HEK293 (cell line): Measurements from ENCODE around the gene INO80E.

Experiments
- CTCF ChIA-PET: fragments of 350-600 bp; formaldehyde crosslinking; extraction: SDS; loops from one replicate; lab custom pipeline; 2021; ENCODE audit warnings: antibody characterized with exemption; lab: Yijun Ruan, JAX
- POLR2A ChIA-PET: fragments of 300-600 bp; formaldehyde crosslinking; extraction: SDS; loops from one replicate; lab custom pipeline; 2020; ENCODE audit warnings: antibody characterized with exemption, inconsistent platforms; lab: Yijun Ruan, JAX
- H3K27ac ChIP-seq: fragments of 200-500 bp; sonication (Bioruptor generic); 2 replicates; pipeline ENCODE4 v1.5.1; 2014; ENCODE audit warnings: low read depth, low read length, control low read depth, inconsistent platforms; ENCODE audit errors: extremely low read depth
- H3K36me3 ChIP-seq, 2 experiments: fragments of 200-500 bp in 1 of 2; sonication (Bioruptor generic) in 1 of 2; 1 replicate in 1 of 2; 2 replicates in 1 of 2; pipeline ENCODE4 v1.5.1; 2014 to 2017; ENCODE audit warnings: inconsistent platforms in 2 of 2, low read length in 2 of 2; ENCODE audit not compliant: control insufficient read depth in 2 of 2, insufficient read depth in 1 of 2
- H3K4me1 ChIP-seq: fragments of 200-500 bp; sonication (Bioruptor generic); 2 replicates; pipeline ENCODE4 v1.5.1; 2014; ENCODE audit warnings: mild to moderate bottlenecking, low read length, inconsistent platforms; ENCODE audit not compliant: control insufficient read depth, insufficient read depth
- H3K4me3 ChIP-seq: 2 replicates; pipeline ENCODE4 v1.5.1; 2011; ENCODE audit warnings: low read depth, mild to moderate bottlenecking, control low read depth, low read length, moderate library complexity
- H3K9me3 ChIP-seq: fragments of 200-500 bp; sonication (Bioruptor generic); 2 replicates; pipeline ENCODE4 v1.5.1; 2014; ENCODE audit warnings: low read depth, low read length, inconsistent platforms; ENCODE audit not compliant: control insufficient read depth, insufficient read depth
- IKZF3 ChIP-seq: fragments of 450-650 bp; IDR thresholded peaks from 2 replicates; pipeline ENCODE4 v1.5.0; 2018; ENCODE audit warnings: missing biosample characterization, mild to moderate bottlenecking, missing genetic modification characterization, moderate library complexity
- OSR2 ChIP-seq: fragments of 450-650 bp; formaldehyde crosslinking; IDR thresholded peaks from 2 replicates; pipeline ENCODE4 v1.5.1; 2016; ENCODE audit warnings: missing biosample characterization, missing genetic modification characterization
- RBAK ChIP-seq: fragments of 450-650 bp; formaldehyde crosslinking; IDR thresholded peaks from 2 replicates; pipeline ENCODE4 v1.5.1; 2016; ENCODE audit warnings: missing biosample characterization, missing genetic modification characterization
- YY2 ChIP-seq: fragments of 450-650 bp; formaldehyde crosslinking; IDR thresholded peaks from 2 replicates; pipeline ENCODE4 v1.5.1; 2016; ENCODE audit warnings: missing biosample characterization, missing genetic modification characterization
- ZBTB7A ChIP-seq: fragments of 450-650 bp; formaldehyde crosslinking; IDR thresholded peaks from 2 replicates; pipeline ENCODE4 v1.5.1; 2016; ENCODE audit warnings: low read depth, missing biosample characterization, missing genetic modification characterization
- ZEB2 ChIP-seq: fragments of 450-650 bp; formaldehyde crosslinking; IDR thresholded peaks from 2 replicates; pipeline ENCODE4 v1.5.1; 2016; ENCODE audit warnings: missing biosample characterization, missing genetic modification characterization
- ZFP69B ChIP-seq: fragments of 450-650 bp; formaldehyde crosslinking; IDR thresholded peaks from 2 replicates; pipeline ENCODE4 v1.5.1; 2016; ENCODE audit warnings: missing biosample characterization, missing genetic modification characterization
- ZNF138 ChIP-seq: fragments of 450-650 bp; formaldehyde crosslinking; IDR thresholded peaks from 2 replicates; pipeline ENCODE4 v1.5.1; 2016; ENCODE audit warnings: missing biosample characterization, missing genetic modification characterization, borderline replicate concordance
- ZNF155 ChIP-seq: fragments of 450-650 bp; formaldehyde crosslinking; IDR thresholded peaks from 2 replicates; pipeline ENCODE4 v1.5.1; 2016; ENCODE audit warnings: missing biosample characterization, missing genetic modification characterization
- ZNF274 ChIP-seq, 2 experiments: fragments of 200-500 bp in 1 of 2; fragments of 450-650 bp in 1 of 2; sonication (Bioruptor generic) in 1 of 2; formaldehyde crosslinking in 1 of 2; IDR thresholded peaks; 2 replicates each; pipeline versions ENCODE4 v1.5.1 to v1.6.1; 2014 to 2016; ENCODE audit warnings: borderline replicate concordance in 1 of 2, inconsistent platforms in 1 of 2, low read length in 1 of 2, missing biosample characterization in 1 of 2, missing genetic modification characterization in 1 of 2
- ZNF280D ChIP-seq: fragments of 450-650 bp; formaldehyde crosslinking; IDR thresholded peaks from 2 replicates; pipeline ENCODE4 v1.5.1; 2016; ENCODE audit warnings: missing biosample characterization, missing genetic modification characterization
- ZNF37A ChIP-seq: fragments of 450-650 bp; IDR thresholded peaks from 2 replicates; pipeline ENCODE4 v1.5.1; 2018; ENCODE audit warnings: missing biosample characterization, missing genetic modification characterization
- ZNF518A ChIP-seq: fragments of 450-650 bp; formaldehyde crosslinking; conservative IDR thresholded peaks from 2 replicates; pipeline ENCODE4 v1.5.1; 2016; ENCODE audit warnings: low read depth, missing biosample characterization, missing genetic modification characterization
- ZNF529 ChIP-seq: fragments of 450-650 bp; formaldehyde crosslinking; IDR thresholded peaks from 2 replicates; pipeline ENCODE4 v1.5.1; 2017; ENCODE audit warnings: missing genetic modification characterization, missing biosample characterization; ENCODE audit not compliant: insufficient replicate concordance
- ZNF624 ChIP-seq: fragments of 450-650 bp; formaldehyde crosslinking; IDR thresholded peaks from 2 replicates; pipeline ENCODE4 v1.5.1; 2017; ENCODE audit warnings: missing biosample characterization, missing genetic modification characterization
- ZNF701 ChIP-seq: fragments of 450-650 bp; formaldehyde crosslinking; IDR thresholded peaks from 2 replicates; pipeline ENCODE4 v1.5.1; 2016; ENCODE audit warnings: missing biosample characterization, missing genetic modification characterization
- ZSCAN23 ChIP-seq: fragments of 450-650 bp; formaldehyde crosslinking; IDR thresholded peaks from 2 replicates; pipeline ENCODE4 v1.5.1; 2016; ENCODE audit warnings: missing biosample characterization, missing genetic modification characterization
- ZSCAN4 ChIP-seq: fragments of 450-650 bp; formaldehyde crosslinking; IDR thresholded peaks from 2 replicates; pipeline ENCODE4 v1.5.1; 2017; ENCODE audit warnings: missing biosample characterization, missing genetic modification characterization
- ZSCAN5A ChIP-seq: fragments of 450-650 bp; formaldehyde crosslinking; IDR thresholded peaks from 2 replicates; pipeline ENCODE4 v1.5.1; 2016; ENCODE audit warnings: missing biosample characterization, missing genetic modification characterization
- TF ChIP-seq, protein P1 (sequence below): fragments of 450-650 bp; formaldehyde crosslinking; IDR thresholded peaks from 2 replicates; pipeline ENCODE4 v1.5.1; 2016; ENCODE audit warnings: missing biosample characterization, missing genetic modification characterization

The INO80E gene

GRCh38 chr16:30018731-30019158, 22.7 kb downstream of the INO80E start (continued):
- TF ChIP-seq ZNF518A (tag by site-specific recombination) (no peak), ZNF280D (tag by site-specific recombination) (no peak), ZNF529 (tag by site-specific recombination) (no peak), RBAK (tag by site-specific recombination) (no peak), ZNF624 (no peak), ZNF155 (tag by site-specific recombination) (no peak), IKZF3 (tag by site-specific recombination) (no peak), ZSCAN4 (tag by site-specific recombination) (no peak), ZNF37A (no peak), YY2 (no peak), ZNF138 (no peak)

DNA sequence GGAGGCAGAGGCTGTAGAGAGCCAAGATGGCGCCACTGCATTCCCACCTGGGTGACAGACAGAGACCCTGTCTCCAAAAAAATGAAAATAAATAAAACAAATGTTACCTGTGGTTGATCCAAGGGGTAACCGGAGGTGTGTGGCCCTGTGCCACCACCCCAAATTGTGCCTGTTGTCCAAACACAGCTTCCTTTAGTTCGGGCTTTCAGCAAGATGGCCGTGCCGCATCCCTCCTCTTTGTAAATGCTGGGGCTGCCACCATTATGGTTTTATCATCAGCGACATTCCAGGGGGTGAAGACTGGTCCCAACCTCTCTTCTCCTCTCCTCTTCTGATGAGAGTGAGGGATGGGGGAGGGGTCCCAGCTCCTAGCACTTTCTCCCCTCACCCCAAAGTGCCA, 26.8 kb downstream of the INO80E start, which contains the start of gene C16orf92:
TSS of gene C16orf92 (plus strand) at position 312 of the 400 bp plus-strand sequence. CDS start 143 bp downstream, outside the sequence.
- Histone ChIP-seq H3K4me3 (no peak within 1 kb of the TSS), H3K9me3 (no peaks in the 10 kb centered on the region), H3K27ac (no peak within 1 kb of the TSS), H3K36me3 (no peaks in the 10 kb centered on the region), H3K4me1 (no peaks in the 10 kb centered on the region)
- TF ChIP-seq ZSCAN5A, result no peak
- no peak for TF ChIP-seq ZNF701 (tag by site-specific recombination)
- TF ChIP-seq ZSCAN23 (tag by site-specific recombination), result no peak
- TF ChIP-seq ZEB2 (tag by site-specific recombination), result no peak
- TF ChIP-seq ZNF274 (IDR thresholded peaks at IDR 0.05; ENCODE audit: low read length), result no peak
- no peak for TF ChIP-seq ZNF274 (tag by site-specific recombination; IDR thresholded peaks at IDR 0.05; ENCODE audit: borderline replicate concordance)
- TF ChIP-seq, protein P1, sequence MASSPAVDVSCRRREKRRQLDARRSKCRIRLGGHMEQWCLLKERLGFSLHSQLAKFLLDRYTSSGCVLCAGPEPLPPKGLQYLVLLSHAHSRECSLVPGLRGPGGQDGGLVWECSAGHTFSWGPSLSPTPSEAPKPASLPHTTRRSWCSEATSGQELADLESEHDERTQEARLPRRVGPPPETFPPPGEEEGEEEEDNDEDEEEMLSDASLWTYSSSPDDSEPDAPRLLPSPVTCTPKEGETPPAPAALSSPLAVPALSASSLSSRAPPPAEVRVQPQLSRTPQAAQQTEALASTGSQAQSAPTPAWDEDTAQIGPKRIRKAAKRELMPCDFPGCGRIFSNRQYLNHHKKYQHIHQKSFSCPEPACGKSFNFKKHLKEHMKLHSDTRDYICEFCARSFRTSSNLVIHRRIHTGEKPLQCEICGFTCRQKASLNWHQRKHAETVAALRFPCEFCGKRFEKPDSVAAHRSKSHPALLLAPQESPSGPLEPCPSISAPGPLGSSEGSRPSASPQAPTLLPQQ (tag by site-specific recombination), result no peak
- TF ChIP-seq ZBTB7A (tag by site-specific recombination), result no peak
- no peak for TF ChIP-seq ZFP69B (tag by site-specific recombination)
- TF ChIP-seq OSR2 (tag by site-specific recombination), result no peak
- ChIA-PET POLR2A (no interaction called here), CTCF (interaction anchor here (0.6 to 2.0 kb wide), 9 partner anchors 9 to 206 kb away, joined by 3 to 14 read pairs (median 4); partner anchors contain the start of gene TLCD3B)
